ENCODE data around the gene MICAL1. TPM values are rescaled to one million over a fixed set of nuclear protein-coding genes. Genes with fewer than 3 reads are reported as not detected.

The MICAL1 gene
- total and polyA plus RNA-seq, 10 of the 15 experiments (the other 5 are each of a cell fraction or from before 2014, with no cell fraction given): 0.32 to 71.6 (median 45.3) TPM

GRCh38 chr6:109491207-109491938, 35.8 kb upstream of the MICAL1 start:
- Histone ChIP-seq H3K79me2 (ENCODE audit: control insufficient read depth, insufficient read depth, low read length) (no peaks in the 10 kb centered on the region), H3K4me2 (ENCODE audit: control insufficient read depth, insufficient read depth) (no peak overlapping the region), H2AFZ (ENCODE audit: control insufficient read depth, low read depth, low read length) (peak overlapping the region; percentile 5; the same call in 1 of the 2 replicates), H3K36me3 (ENCODE audit: control insufficient read depth in 2 of 2, insufficient read depth in 2 of 2, low read length in 1 of 2) (no peaks in the 10 kb centered on the region), H3K27ac (ENCODE audit: control insufficient read depth, insufficient read depth) (no peak overlapping the region), H3K4me3 (no peak overlapping the region), H3K9me3 (replicated peaks; ENCODE audit: control insufficient read depth, insufficient read depth, low read length) (no peaks in the 10 kb centered on the region), H4K20me1 (ENCODE audit: control insufficient read depth, insufficient read depth) (no peaks in the 10 kb centered on the region), H3K4me1 (ENCODE audit: control insufficient read depth, insufficient read depth, low read length) (no peaks in the 10 kb centered on the region), H3K9ac (ENCODE audit: control insufficient read depth, insufficient read depth, low read length) (no peak overlapping the region), H3K27me3 (replicated peaks in 1 of 2; ENCODE audit: control insufficient read depth in 2 of 2, insufficient read depth in 2 of 2, low read length in 1 of 2) (no peaks in the 10 kb centered on the region; a peak in 1 of 4 replicates)
- RAD21 ChIA-PET (ENCODE audit: unreplicated experiment): interaction anchor here (0.7 to 2.0 kb wide), 12 partner anchors 9 to 1042 kb away, joined by 3 to 7 read pairs (median 4); partner anchors contain the start of genes AK9 and FIG4
- FAIRE-seq (no peak), ATAC-seq (peak; percentile 89), DNase-seq (ENCODE audit: low read depth, low spot score) (no peak)
- in situ Hi-C loops (cut with MboI) (no loop called here), intact Hi-C loops (cut with micrococcal nuclease; ENCODE audit: unreplicated experiment) (no loop called here)
- CTCF ChIA-PET: interaction anchor here (0.6 to 1.4 kb wide), 5 partner anchors 9 to 1009 kb away, joined by 3 to 5 read pairs (median 4); no protein-coding TSS in a partner anchor
- SMC1A ChIA-PET (ENCODE audit: uncharacterized antibody, unreplicated experiment): interaction anchor here (0.9 to 2.5 kb wide), 12 partner anchors 12 to 202 kb away, joined by 3 to 12 read pairs (median 4); partner anchors contain the start of genes MICAL1, PPIL6 and SMPD2
- WGBS (ENCODE audit: insufficient coverage, insufficient replicate concordance, low lambda C conversion rate, missing lambda C conversion rate): 15% methylated on average over 5 of the region's 5 CpGs
- no peak for TF ChIP-seq IRF3 (IDR thresholded peaks at IDR 0.05)
- TF ChIP-seq, protein P1, sequence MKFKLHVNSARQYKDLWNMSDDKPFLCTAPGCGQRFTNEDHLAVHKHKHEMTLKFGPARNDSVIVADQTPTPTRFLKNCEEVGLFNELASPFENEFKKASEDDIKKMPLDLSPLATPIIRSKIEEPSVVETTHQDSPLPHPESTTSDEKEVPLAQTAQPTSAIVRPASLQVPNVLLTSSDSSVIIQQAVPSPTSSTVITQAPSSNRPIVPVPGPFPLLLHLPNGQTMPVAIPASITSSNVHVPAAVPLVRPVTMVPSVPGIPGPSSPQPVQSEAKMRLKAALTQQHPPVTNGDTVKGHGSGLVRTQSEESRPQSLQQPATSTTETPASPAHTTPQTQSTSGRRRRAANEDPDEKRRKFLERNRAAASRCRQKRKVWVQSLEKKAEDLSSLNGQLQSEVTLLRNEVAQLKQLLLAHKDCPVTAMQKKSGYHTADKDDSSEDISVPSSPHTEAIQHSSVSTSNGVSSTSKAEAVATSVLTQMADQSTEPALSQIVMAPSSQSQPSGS (IDR thresholded peaks at IDR 0.05; ENCODE audit: low read length): 0 out of 2 replicates have a peak, but pooled peaks have one; percentile 63
- 0 out of 4 replicates have a peak, but pooled peaks of 1 of the 2 experiments have one; percentile 11 for TF ChIP-seq BHLHE40 (IDR thresholded peaks at IDR 0.05; ENCODE audit: borderline replicate concordance in 1 of 2, low read depth in 2 of 2, low read length in 1 of 2)
- peak; percentile 69 for TF ChIP-seq RUNX3 (IDR thresholded peaks at IDR 0.05; ENCODE audit: low read length)
- TF ChIP-seq E4F1 (IDR thresholded peaks at IDR 0.05; ENCODE audit: borderline replicate concordance, partially characterized antibody): no peak
- TF ChIP-seq, protein P2, sequence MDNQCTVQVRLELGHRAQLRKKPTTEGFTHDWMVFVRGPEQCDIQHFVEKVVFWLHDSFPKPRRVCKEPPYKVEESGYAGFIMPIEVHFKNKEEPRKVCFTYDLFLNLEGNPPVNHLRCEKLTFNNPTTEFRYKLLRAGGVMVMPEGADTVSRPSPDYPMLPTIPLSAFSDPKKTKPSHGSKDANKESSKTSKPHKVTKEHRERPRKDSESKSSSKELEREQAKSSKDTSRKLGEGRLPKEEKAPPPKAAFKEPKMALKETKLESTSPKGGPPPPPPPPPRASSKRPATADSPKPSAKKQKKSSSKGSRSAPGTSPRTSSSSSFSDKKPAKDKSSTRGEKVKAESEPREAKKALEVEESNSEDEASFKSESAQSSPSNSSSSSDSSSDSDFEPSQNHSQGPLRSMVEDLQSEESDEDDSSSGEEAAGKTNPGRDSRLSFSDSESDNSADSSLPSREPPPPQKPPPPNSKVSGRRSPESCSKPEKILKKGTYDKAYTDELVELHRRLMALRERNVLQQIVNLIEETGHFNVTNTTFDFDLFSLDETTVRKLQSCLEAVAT (IDR thresholded peaks at IDR 0.05): no peak
- no peak for TF ChIP-seq MXI1 (IDR thresholded peaks at IDR 0.05; ENCODE audit: low read depth, low read length)
- TF ChIP-seq KAT2A (conservative IDR thresholded peaks at IDR 0.05; ENCODE audit: control insufficient read depth, low read depth, low read length): no peak
- no peak for TF ChIP-seq HDAC2 (IDR thresholded peaks at IDR 0.05)
- no peak for TF ChIP-seq ZZZ3 (IDR thresholded peaks at IDR 0.05; ENCODE audit: control insufficient read depth, insufficient read length, low read depth)
- POLR2A ChIA-PET: interaction anchor here (0.6 to 1.7 kb wide), 8 partner anchors 31 to 840 kb away, joined by 3 to 10 read pairs (median 5); partner anchors contain the start of gene MICAL1
- BruUV-seq (replicated peaks): no TSS peak

Data from GM12878 (cell line).